HepG2 (cell line): Measurements from ENCODE around the gene TRDMT1. TPM values are rescaled to one million over a fixed set of nuclear protein-coding genes. Genes with fewer than 3 reads are reported as not detected.

Source experiments
- ATAC-seq: fragments of 200-7000 bp; cut with Tn5 transposase; 3 replicates; pipeline ENCODE4 v1.9.1; 2020; ENCODE audit warnings: mild to moderate bottlenecking, moderate library complexity
- BruUV-seq: library from RNA; stranded (reverse); fragments of 400-500 nt; replicated peaks from 2 replicates; lab custom pipeline; 2021; lab: Mats Ljungman, UMichigan
- CTCF ChIA-PET: fragments of 300-600 bp; formaldehyde crosslinking; extraction: SDS; loops from one replicate; lab custom pipeline; 2021; ENCODE audit warnings: low total read pairs, inconsistent platforms, low intra/inter-chr PET ratio; lab: Yijun Ruan, JAX
- POLR2A ChIA-PET: fragments of 350-600 bp; sonication (Branson Sonifier 250); formaldehyde crosslinking; loops from one replicate; lab custom pipeline; 2020; ENCODE audit warnings: antibody characterized with exemption, inconsistent platforms; lab: Yijun Ruan, JAX
- DNase-seq: peaks from one replicate; pipeline ENCODE4 v3.0.0-alpha.2; 2015; ENCODE audit warnings: low spot score
- FAIRE-seq: peaks from 3 replicates; lab custom pipeline; 2011; peaks lifted over from hg19 to GRCh38; lab: Jason Lieb, UNC
- H2AFZ ChIP-seq: one replicate; pipeline ENCODE4 v1.6.1; 2011; ENCODE audit warnings: low read length, inconsistent platforms
- H3K27ac ChIP-seq: fragments of 300-600 bp; 3 replicates; pipeline ENCODE4 v1.8.0; 2011; ENCODE audit warnings: mixed run types, mild to moderate bottlenecking, mixed read lengths, low read length, inconsistent platforms; ENCODE audit not compliant: insufficient read depth; ENCODE audit errors: extremely low read length
- H3K27me3 ChIP-seq, 2 experiments: fragments of 200-600 bp in 1 of 2; 2 replicates in 1 of 2; 3 replicates in 1 of 2; pipeline versions ENCODE4 v1.6.0 to v1.8.0; 2011; ENCODE audit warnings: low read length in 2 of 2, mild to moderate bottlenecking in 2 of 2, moderate library complexity in 2 of 2, inconsistent platforms in 1 of 2; ENCODE audit not compliant: insufficient read depth in 2 of 2, control insufficient read depth in 1 of 2
- H3K36me3 ChIP-seq, 2 experiments: fragments of 200-600 bp in 1 of 2; replicated peaks in 1 of 2; 2 replicates in 1 of 2; 3 replicates in 1 of 2; pipeline versions ENCODE4 v1.5.1 to v1.8.0; 2011; ENCODE audit warnings: low read length in 2 of 2, inconsistent platforms in 1 of 2; ENCODE audit not compliant: insufficient read depth in 2 of 2, control insufficient read depth in 1 of 2
- H3K4me1 ChIP-seq: 2 replicates; pipeline ENCODE4 v1.5.1; 2012; ENCODE audit warnings: low read length, inconsistent platforms; ENCODE audit not compliant: insufficient read depth
- H3K4me2 ChIP-seq: 2 replicates; pipeline ENCODE4 v1.6.0; 2011; ENCODE audit warnings: low read depth, low read length, inconsistent platforms
- H3K4me3 ChIP-seq, 3 experiments: fragments of 200-600 bp in 1 of 3; sonication (generic), shearing (Covaris generic) in 1 of 3; replicated peaks in 1 of 3; 2 replicates each; pipeline ENCODE4 v1.5.1; 2011 to 2016; ENCODE audit warnings: low read length in 3 of 3, inconsistent platforms in 2 of 3, low read depth in 2 of 3, mild to moderate bottlenecking in 2 of 3, control low read depth in 1 of 3, mixed read lengths in 1 of 3; ENCODE audit not compliant: insufficient read depth in 1 of 3
- H3K79me2 ChIP-seq: one replicate; pipeline ENCODE4 v1.6.1; 2011; ENCODE audit warnings: low read length, inconsistent platforms; ENCODE audit not compliant: insufficient read depth
- H3K9ac ChIP-seq: 2 replicates; pipeline ENCODE4 v1.6.0; 2011; ENCODE audit warnings: mild to moderate bottlenecking, low read depth, low read length, inconsistent platforms; ENCODE audit not compliant: insufficient read depth
- H3K9me3 ChIP-seq: 2 replicates; pipeline ENCODE4 v1.5.1; 2012; ENCODE audit warnings: mild to moderate bottlenecking, low read length
- H4K20me1 ChIP-seq: 2 replicates; pipeline ENCODE4 v1.6.0; 2011; ENCODE audit warnings: inconsistent platforms, mild to moderate bottlenecking, low read length, moderate library complexity; ENCODE audit not compliant: insufficient read depth
- CHD2 ChIP-seq: IDR thresholded peaks from 2 replicates; pipeline ENCODE4 v1.6.1; 2011; ENCODE audit warnings: low read depth, low read length, improper control_type of control experiment
- NFYC ChIP-seq: IDR thresholded peaks from 2 replicates; pipeline ENCODE4 v1.6.1; 2016; ENCODE audit warnings: missing genetic modification reagents, missing compliant biosample characterization
- TOPORS ChIP-seq: sonication (generic); formaldehyde crosslinking; IDR thresholded peaks from 2 replicates; pipeline ENCODE4 v1.8.0; 2023; ENCODE audit warnings: mild to moderate bottlenecking, missing genetic modification reagents
- ZNF329 ChIP-seq: sonication (generic); formaldehyde crosslinking; IDR thresholded peaks from 2 replicates; pipeline ENCODE4 v1.9.0; 2021; ENCODE audit warnings: low read depth, mild to moderate bottlenecking, missing genetic modification reagents
- ZNF672 ChIP-seq: sonication (generic); formaldehyde crosslinking; IDR thresholded peaks from 2 replicates; pipeline ENCODE4 v1.8.1; 2022; ENCODE audit warnings: missing genetic modification reagents
- ZNF761 ChIP-seq: sonication (generic); formaldehyde crosslinking; conservative IDR thresholded peaks from 2 replicates; pipeline ENCODE4 v1.4.0; 2020; ENCODE audit warnings: mild to moderate bottlenecking, missing genetic modification reagents
- ZNF839 ChIP-seq: sonication (generic); formaldehyde crosslinking; IDR thresholded peaks from 2 replicates; pipeline ENCODE4 v1.4.0; 2020; ENCODE audit warnings: missing genetic modification reagents, mild to moderate bottlenecking, borderline replicate concordance
- WGBS: methylation state at CpG from one replicate; pipeline ENCODE4 v1.1.6; 2017; ENCODE audit warnings: low lambda C conversion rate; 5-methylcytosine and 5-hydroxymethylcytosine counted together
- in situ Hi-C: cut with HindIII; loops from 2 replicates; pipeline ENCODE4 v1.10.0; 2017; ENCODE audit warnings: low pct_unique_long_range_greater_than_20kb; ENCODE audit not compliant: extremely low pct_ligation_motif_present
- intact Hi-C: fragments of 100-400 bp; cut with micrococcal nuclease; formaldehyde crosslinking; loops from one replicate; pipeline ENCODE4 v1.10.0; 2022; ENCODE audit not compliant: unreplicated experiment
- polyA plus RNA-seq, 8 experiments: library from polyadenylated mRNA; depleted of rRNA in 3 of 8; stranded (reverse) in 7 of 8; unstranded in 1 of 8; fragments of >200 nt; fragmentation: Illumina TruSeq in 4 of 8; extraction: Trizol in 4 of 8; gene quantifications; 2 replicates each; pipeline versions ENCODE4 v1.2.1 to v1.2.3, GENCODE V29; 2011 to 2016; ENCODE audit warnings: low read depth in 4 of 8, missing spikeins in 1 of 8, mixed read lengths in 1 of 8; ENCODE audit not compliant: insufficient read depth in 1 of 8
- total RNA-seq, 5 experiments: library from RNA; depleted of rRNA; stranded (reverse); fragments of >200 nt; fragmentation: Illumina TruSeq; extraction: Trizol; gene quantifications; 2 replicates each; pipeline ENCODE4 v1.2.3, GENCODE V29; 2016; ENCODE audit warnings: low read depth in 1 of 5
- TF ChIP-seq, protein P1 (sequence below): sonication (generic); formaldehyde crosslinking; IDR thresholded peaks from 2 replicates; pipeline ENCODE4 v1.9.0; 2021; ENCODE audit warnings: missing genetic modification reagents, mild to moderate bottlenecking, borderline replicate concordance

TRDMT1 gene
- total and polyA plus RNA-seq, 2 of the 13 experiments (the other 11 are each of a cell fraction or from before 2014, with no cell fraction given), result 2.0 to 3.0 TPM

DNA sequence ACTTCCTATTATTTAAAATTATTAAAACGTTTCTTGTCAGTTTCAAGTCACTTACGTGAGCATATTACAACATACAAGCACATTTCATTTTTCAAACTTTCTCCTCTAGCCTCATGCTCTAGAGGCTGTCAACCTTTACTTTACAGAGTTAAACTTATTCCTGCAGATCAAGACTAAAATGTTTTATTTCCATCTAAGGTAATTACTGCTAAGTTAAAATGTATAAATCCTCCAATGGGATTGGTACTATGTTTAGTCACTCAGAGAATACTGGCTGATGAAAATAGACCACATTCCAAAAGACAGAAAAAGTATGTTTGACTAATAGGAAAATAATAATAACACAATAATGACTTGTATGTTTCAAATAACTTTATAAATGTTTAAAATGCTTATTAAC is 8.4 kb upstream of the TRDMT1 start:
- no peaks in the 10 kb centered on the region for H3K36me3 ChIP-seq
- no peak for ATAC-seq
- no peak overlapping the region for H3K4me2 ChIP-seq
- no TSS peak for BruUV-seq
- no peak for FAIRE-seq
- H3K27me3 ChIP-seq, result no peaks in the 10 kb centered on the region
- WGBS, result 11% methylated on average over 2 of the region's 2 CpGs
- no peaks in the 10 kb centered on the region for H4K20me1 ChIP-seq
- no peak overlapping the region for H3K9ac ChIP-seq
- no peak for DNase-seq
- H3K79me2 ChIP-seq, result no peaks in the 10 kb centered on the region
- no peaks in the 10 kb centered on the region; the same call in 1 of the 2 replicates for H3K4me1 ChIP-seq
- in situ Hi-C loops (no loop called here), intact Hi-C loops (no loop called here)
- no peaks in the 10 kb centered on the region for H3K9me3 ChIP-seq
- ChIA-PET CTCF (no interaction called here), POLR2A (no interaction called here)
- H3K4me3 ChIP-seq, result no peak overlapping the region
- no peak overlapping the region for H2AFZ ChIP-seq
- no peak overlapping the region for H3K27ac ChIP-seq
- no peak for TF ChIP-seq TOPORS (CRISPR knock-in tag)

DNA sequence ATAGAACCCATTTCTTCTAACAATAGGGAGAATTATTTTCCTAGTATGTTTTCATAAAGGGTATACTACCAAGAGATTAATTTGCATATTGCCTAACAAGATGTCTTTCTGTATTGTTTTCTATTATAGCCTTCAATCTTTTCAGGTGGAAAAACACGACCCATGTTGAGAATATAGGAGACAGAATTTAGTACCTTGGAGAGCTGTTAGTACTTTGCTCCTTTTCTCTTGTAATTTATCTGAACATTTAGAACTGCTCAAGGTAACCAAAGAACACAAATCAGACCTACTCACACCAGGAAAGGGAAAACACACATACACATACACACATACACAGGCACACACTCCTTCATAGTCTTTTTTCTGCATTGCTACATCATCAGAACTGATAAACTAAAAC is 7.8 kb upstream of the TRDMT1 start:
- H3K79me2 ChIP-seq, result no peaks in the 10 kb centered on the region
- no peak for FAIRE-seq
- WGBS, result 0% methylated on average over 1 of the region's 1 CpG

More for the DNA sequence above, 7.8 kb upstream of the TRDMT1 start:
- Histone ChIP-seq H3K36me3 (no peaks in the 10 kb centered on the region), H3K27ac (no peak overlapping the region)
- no TSS peak for BruUV-seq
- TF ChIP-seq ZNF329 (CRISPR knock-in tag) (no peak), ZNF839 (CRISPR knock-in tag) (no peak), ZNF761 (CRISPR knock-in tag) (no peak), CHD2 (no peak), NFYC (CRISPR knock-in tag) (no peak), ZNF672 (CRISPR knock-in tag) (no peak)
- TF ChIP-seq, protein P1, sequence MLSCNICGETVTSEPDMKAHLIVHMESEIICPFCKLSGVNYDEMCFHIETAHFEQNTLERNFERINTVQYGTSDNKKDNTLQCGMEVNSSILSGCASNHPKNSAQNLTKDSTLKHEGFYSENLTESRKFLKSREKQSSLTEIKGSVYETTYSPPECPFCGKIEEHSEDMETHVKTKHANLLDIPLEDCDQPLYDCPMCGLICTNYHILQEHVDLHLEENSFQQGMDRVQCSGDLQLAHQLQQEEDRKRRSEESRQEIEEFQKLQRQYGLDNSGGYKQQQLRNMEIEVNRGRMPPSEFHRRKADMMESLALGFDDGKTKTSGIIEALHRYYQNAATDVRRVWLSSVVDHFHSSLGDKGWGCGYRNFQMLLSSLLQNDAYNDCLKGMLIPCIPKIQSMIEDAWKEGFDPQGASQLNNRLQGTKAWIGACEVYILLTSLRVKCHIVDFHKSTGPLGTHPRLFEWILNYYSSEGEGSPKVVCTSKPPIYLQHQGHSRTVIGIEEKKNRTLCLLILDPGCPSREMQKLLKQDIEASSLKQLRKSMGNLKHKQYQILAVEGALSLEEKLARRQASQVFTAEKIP (CRISPR knock-in tag), result no peak
- TF ChIP-seq, all 625 proteins: peak for 0
- Histone ChIP-seq H3K4me3 (no peak overlapping the region), H3K4me1 (no peaks in the 10 kb centered on the region; the same call in 1 of the 2 replicates), H3K4me2 (no peak overlapping the region), H2AFZ (no peak overlapping the region), H3K27me3 (no peaks in the 10 kb centered on the region), H3K9ac (no peak overlapping the region), H4K20me1 (no peaks in the 10 kb centered on the region), H3K9me3 (no peaks in the 10 kb centered on the region)
- intact Hi-C loops, result no loop called here
- DNase-seq (no peak), ATAC-seq (no peak)
- CTCF ChIA-PET, result no interaction called here
- POLR2A ChIA-PET, result no interaction called here
- in situ Hi-C loops, result no loop called here
